NCI-H2196 treated with DMSO at 0.1 percent for 48 hours (cell line): ENCODE data around the gene ZNF550.

ENCODE experiments used
- DNase-seq: peaks from one replicate; lab custom pipeline; 2025; ENCODE audit not compliant: unreplicated experiment; lab: John Stamatoyannopoulos, UW

The ZNF550 gene

DNA sequence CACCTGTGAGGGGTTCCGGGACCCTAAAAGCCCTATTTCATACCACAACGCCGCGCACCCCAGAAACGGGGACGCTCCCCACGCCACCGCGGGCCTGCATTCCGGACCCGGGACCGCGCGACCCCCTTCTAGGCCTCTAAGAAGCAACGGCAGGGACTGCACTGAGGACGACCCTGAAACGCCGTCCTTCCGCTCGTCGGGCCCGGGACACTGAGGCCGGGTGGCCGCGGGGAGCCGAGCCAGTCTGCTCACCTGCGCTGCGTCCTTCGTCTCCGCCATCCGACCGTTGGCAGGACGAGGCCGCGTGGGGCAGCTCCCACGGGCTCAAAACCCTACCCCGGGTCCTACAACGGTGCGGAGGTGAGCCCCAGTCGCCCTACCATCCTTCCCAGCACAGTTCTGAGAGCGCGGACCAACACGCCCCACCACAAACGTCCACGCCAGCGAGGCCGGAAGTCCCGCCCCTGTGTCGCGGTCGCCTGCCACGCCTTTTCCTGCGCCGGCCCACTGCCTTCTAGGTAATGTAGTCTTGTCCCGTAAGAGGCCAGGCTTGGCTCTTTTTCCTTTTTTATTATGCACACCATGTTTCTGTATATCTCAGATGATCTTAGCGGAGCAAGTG, at the start of gene ZNF550:
TSS of gene ZNF550 (minus strand) at position 460 of the 622 bp plus-strand sequence. CDS start at position 279, 181 bp downstream.
- peak; percentile 79 for DNase-seq

DNA sequence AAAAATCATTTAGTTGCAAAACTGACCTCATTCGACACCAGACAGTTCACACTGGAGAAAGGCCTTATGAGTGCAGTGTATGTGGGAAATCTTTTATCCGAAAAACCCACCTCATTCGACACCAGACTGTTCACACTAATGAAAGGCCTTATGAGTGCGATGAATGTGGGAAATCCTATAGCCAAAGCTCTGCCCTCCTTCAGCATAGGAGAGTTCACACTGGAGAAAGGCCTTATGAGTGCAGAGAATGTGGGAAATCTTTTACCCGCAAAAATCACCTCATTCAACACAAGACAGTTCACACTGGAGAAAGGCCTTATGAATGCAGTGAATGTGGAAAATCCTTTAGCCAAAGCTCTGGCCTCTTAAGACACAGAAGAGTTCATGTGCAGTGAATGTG, 47.3 kb upstream of the ZNF550 start:
- DNase-seq, result no peak

DNA sequence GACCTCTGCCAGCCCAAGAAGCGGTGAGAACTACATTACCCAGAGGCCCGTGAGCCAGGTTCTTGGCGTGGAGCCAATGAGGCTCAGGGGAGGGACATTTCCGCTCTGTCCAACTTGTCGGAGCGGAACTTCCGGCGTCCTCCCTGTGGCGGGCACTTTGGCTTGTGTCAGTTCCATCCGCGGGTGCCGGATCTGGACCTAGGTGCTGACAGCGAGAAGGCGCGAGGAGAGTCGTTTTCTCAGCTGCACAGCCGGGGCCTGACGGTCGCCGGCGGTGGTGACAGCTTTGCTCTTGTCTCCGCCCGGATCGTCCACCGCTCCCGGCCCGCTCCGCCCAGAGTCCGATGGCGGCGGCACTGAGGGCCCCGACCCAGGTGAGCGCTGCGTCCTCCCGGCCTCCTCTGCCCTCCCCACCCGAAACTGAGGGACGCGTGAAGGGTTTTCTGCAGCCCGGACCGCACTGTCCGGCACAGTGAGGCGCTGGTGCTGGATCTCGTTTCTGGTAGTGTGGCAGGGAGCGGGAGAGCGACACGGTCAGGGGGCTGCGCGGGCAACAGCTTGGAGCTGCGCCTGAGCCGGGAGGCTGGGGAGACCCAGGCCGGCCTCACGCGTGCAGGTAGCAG, 40.2 kb upstream of the ZNF550 start, which contains the start of gene ZNF530:
TSS of gene ZNF530 (plus strand) at position 125 of the 623 bp plus-strand sequence. CDS start 4,461 bp downstream, outside the sequence.
- DNase-seq, result peak; percentile 87

DNA sequence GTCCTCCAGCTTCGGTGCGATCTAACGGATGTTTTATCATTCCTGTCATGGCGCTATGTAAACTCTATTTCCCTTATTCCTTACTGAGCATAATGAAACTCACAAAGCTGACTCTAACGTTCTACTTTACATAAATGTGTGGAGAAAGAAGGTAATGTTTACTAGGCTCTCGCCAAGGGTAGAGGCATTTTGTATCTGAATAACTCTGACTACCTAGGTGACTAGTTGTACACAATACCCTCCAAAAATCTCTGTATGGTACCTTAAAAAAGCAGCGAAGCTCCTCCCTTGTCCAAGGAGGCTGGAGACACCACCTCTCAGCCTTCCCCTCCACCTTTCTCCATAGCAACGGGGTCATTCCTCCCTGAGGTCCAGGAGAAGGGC, 39.7 kb upstream of the ZNF550 start:
- DNase-seq, result no peak

DNA sequence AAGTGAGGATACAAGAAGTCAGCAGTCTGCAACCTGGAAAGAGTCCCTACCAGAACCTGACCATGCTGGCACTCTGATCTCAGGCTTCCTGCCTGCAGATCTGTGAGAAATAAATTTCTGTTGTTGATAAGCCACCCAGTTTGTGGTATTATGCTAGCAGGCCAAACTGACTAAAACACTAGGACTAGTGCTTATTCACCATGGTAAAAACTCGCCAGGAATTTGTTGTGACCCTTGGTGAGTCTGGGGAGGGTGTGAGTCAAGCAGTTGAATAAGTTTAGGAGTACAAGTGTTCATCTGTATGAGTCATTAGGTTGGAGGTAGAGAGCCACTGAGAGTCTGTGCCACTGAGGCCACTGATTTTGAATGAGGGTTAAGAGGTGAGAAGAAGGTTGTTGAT, 27.9 kb upstream of the ZNF550 start:
- DNase-seq, result no peak

DNA sequence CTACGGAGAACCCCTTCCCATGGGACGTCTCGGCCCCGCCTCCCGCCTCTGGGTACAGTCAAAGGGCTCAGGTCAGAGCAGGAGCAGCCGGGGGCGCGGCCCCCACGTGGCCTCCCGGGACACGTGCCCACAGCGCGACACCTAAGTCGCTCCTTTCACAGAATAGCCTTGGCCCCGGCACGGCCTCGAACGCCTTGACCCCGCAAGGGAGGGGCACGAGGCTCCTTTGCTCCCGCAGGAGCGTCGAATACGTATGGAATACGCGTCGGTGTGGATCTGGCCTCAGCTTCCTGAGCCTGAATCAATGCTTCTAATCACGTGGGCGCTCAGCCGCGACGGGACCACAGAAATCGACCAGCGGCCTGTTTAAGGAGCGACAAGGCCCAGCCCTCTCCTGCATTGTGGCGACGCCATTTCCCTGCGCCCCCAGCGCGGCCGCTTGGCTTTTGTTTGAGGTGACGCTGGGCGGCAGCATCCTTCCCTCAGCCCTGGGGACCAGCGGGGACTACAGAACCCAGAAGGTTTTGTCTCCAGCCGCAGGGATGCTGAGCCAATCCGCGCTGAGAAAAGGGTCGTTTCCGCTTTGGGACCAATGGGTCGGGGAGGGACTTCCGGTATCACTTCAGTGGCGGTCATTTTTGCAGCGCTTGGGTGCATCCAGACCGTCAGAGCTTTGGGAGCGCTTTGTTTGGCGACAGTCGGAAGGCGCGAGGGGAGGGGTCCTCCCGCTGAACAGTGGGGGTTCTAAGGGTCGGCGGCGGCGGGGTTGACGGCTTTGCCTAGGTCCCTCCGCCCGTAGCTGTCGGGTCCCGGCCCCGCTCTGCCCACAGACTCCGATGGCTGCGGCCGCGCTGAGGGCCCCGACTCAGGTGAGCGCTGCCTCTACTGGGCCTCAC, 24.1 kb upstream of the ZNF550 start, which contains the start of gene ZIK1:
TSS of gene ZIK1 (plus strand) at position 625 of the 896 bp plus-strand sequence. CDS start at position 837, 212 bp downstream.
- DNase-seq, result peak; percentile 43

DNA sequence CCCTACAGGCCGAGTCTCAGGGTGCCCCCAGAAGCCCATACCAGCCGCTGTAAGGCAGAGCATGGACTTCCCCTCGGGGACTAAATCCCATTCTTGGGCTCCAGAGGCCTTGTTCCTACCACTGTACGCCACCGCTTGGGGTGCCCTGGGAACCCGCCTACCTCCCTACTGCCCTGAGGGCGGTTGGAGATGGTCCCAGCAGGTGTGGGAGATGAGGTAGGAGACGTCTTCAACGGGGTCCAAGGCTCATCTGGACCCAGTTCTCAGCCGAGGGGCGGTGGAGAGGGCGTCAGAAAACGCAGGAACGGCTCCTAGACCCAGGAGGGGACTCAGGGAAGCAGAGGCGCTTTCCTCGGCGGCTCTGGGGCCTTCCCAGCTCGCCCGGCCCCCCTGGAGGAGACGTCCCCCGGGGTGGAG, 23.4 kb upstream of the ZNF550 start:
- DNase-seq, result no peak

DNA sequence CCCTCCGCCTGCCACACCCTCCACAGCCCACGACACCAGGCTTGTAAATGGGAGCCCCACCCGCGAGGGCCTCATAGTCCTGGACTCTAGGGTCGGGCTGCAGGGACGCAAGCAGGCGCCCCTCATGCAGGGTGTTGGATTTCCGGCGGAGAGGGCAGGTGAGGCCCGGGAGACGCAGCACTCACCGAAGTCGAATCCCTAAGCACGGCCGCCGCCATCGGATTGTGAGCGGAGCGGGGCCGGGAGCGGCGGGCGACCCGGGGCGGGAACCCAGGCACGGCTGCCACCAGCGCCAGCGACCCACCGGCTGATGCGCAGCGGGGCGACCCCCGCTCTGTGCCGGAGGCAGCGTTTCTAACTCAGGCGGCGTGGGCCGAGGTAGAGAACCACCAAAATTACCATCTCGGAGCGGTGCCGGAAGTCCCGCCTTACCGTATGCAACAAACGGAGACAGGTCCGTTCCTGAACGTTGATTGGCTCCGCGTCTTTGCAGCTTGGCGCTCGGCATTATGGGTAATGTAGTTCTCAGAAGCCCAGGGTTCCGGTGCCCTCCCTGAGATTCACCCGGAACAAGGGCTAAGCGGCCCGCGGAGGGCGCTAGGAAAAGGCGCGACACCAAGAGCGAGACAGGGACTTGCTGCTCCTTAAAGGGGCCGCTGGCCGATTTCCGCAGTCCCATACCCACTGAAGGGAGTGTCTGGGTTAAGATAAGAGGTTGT, 19.0 kb upstream of the ZNF550 start, which contains the start of gene ZNF416:
TSS of gene ZNF416 (minus strand) at position 425 of the 719 bp plus-strand sequence. CDS start at position 218, 207 bp downstream.
- peak; percentile 94 for DNase-seq

GRCh38 chr19:57576661-57577060, 17.0 kb upstream of the ZNF550 start:
- no peak for DNase-seq

GRCh38 chr19:57572415-57572947, 12.8 kb upstream of the ZNF550 start:
- DNase-seq, result no peak

DNA sequence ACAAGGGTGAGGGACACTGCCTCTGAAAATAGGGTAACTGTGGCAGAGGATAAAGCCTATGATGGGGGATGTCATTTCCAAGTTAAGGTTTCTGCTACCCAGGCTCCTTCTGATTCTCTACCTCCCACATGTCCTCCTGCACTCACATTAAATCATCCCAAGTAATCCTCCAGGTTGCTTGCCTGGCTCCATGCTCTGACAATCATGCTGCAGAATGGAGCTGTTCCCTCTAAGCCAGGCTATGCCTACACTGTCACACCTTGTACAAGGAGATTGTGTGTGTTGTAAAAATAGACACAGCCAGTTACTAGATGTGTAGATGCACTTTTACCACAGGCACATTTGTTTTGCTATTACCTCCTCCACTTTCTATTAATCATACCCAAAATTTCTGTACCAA, 11.0 kb upstream of the ZNF550 start:
- no peak for DNase-seq

- no peak for DNase-seq
Observed at GRCh38 chr19:57566396-57567265, 7.0 kb upstream of the ZNF550 start.

- no peak for DNase-seq
Observed at GRCh38 chr19:57563547-57563946, 3.9 kb upstream of the ZNF550 start.

- no peak for DNase-seq
Observed at GRCh38 chr19:57560049-57560491, 407 bp upstream of the ZNF550 start.

- no peak for DNase-seq
Observed at GRCh38 chr19:57559008-57559403, 657 bp downstream of the ZNF550 start.

DNA sequence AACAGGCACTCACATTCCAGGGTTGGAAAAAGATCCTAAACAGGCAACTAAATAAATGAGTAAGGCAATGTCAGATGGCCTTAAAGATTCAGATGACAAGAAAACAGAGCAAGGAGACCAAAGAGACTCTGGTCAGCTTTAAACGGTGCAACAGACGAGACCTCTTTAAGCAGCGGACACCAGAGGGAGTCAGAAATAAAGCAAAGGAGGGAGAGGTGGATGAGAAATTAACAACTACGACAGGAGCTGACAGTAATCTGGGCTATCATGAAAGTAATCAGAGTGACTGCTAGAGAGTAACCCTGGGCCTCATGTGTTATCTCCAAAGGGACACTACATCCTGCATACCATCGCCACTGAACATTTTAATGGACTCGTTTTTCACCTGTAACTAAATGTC, 1.1 kb downstream of the ZNF550 start:
- DNase-seq, result no peak

- no peak for DNase-seq
Observed at GRCh38 chr19:57557659-57558058, 2.0 kb downstream of the ZNF550 start.

DNA sequence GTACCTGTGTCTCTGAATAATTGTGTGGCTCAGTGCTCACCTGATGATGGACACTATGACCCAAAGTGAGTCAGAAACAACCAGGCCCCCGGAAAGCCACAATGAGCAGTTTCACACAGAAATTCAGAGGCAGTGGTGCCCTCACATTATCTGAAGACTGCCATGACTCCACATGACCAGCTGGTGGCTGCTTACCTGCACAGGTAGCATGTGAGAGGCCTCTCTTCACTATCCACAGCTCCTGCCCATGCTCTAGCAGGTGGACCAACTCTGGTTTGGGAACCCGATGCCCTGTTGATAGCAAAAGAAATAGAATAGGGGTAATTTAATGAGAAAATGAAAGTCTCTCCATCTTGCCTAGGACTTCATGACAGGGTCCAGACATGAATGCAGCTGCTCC, 7.2 kb downstream of the ZNF550 start:
- DNase-seq, result no peak

DNA sequence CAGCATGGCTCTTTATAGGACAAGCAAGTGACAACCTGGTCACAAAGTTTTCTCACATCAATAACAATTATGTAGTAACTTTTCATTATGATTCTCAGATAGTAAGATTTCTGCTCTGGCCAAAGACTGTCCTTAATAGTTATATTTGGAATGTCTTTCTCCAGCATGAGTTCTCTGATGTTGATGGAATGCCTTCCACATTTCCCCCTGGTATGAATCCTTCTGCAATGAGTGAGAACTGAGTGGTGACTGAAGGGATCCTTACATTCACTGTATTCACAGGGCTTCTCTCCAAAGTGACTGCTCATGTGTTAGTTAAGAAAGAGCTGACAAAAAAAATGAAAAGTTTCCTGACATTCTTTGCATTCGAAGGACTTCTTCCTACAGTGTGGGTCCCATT, 13.2 kb downstream of the ZNF550 start:
- no peak for DNase-seq
